ENCODE data around the gene NR5A1.

GRCh38 chr9:124469011-124469832 is 38.0 kb downstream of the NR5A1 start:
- TF ChIP-seq POLR2A (IDR thresholded peaks at IDR 0.05; ENCODE audit: insufficient read depth in 1 of 2, low read depth in 2 of 2, low read length in 2 of 2) (no peak), ZFP37 (CRISPR knock-in tag; IDR thresholded peaks at IDR 0.05; ENCODE audit: borderline replicate concordance) (no peak), ZNF296 (CRISPR knock-in tag; conservative IDR thresholded peaks at IDR 0.05) (no peak), CEBPB (IDR thresholded peaks at IDR 0.05; ENCODE audit: borderline replicate concordance, low read depth, low read length) (no peak), SUZ12 (IDR thresholded peaks at IDR 0.05; ENCODE audit: low read depth, low read length) (no peak), ZNF552 (CRISPR knock-in tag; IDR thresholded peaks at IDR 0.05; ENCODE audit: borderline replicate concordance) (no peak), MAF1 (CRISPR knock-in tag; IDR thresholded peaks at IDR 0.05; ENCODE audit: borderline replicate concordance) (no peak), EZH2 (conservative IDR thresholded peaks at IDR 0.05; ENCODE audit: low read depth, low read length) (no peak), PHF8 (CRISPR knock-in tag; IDR thresholded peaks at IDR 0.05) (no peak), SNAPC5 (CRISPR knock-in tag; IDR thresholded peaks at IDR 0.05; ENCODE audit: borderline replicate concordance) (no peak), CTCF (CRISPR knock-in tag; IDR thresholded peaks at IDR 0.05) (no peak), MYC (CRISPR knock-in tag; IDR thresholded peaks at IDR 0.05; ENCODE audit: borderline replicate concordance) (no peak), YY1 (IDR thresholded peaks at IDR 0.05; ENCODE audit: insufficient read depth, insufficient replicate concordance, low read depth, low read length) (no peak), UBTF (CRISPR knock-in tag; IDR thresholded peaks at IDR 0.05) (no peak)
